Transverse colon (tissue), 4 donors: Measurements from ENCODE around the gene GPR37L1.

Source experiments
- EP300 ChIP-seq: sonication (generic); formaldehyde crosslinking; IDR thresholded peaks from one replicate; pipeline ENCODE4 v1.6.1; 2017; ENCODE audit warnings: antibody characterized with exemption, low read depth
- POLR2A ChIP-seq: fragments of 450-650 bp; IDR thresholded peaks from one replicate; pipeline ENCODE4 v1.6.1; 2016; ENCODE audit warnings: antibody characterized with exemption, mild to moderate bottlenecking, moderate library complexity
- POLR2AphosphoS5 ChIP-seq, 3 donors: sonication (generic); formaldehyde crosslinking; IDR thresholded peaks; one replicate each; pipeline ENCODE4 v1.6.1; 2016; ENCODE audit warnings: antibody characterized with exemption in 3 of 3
- TF ChIP-seq, protein P1 (sequence below), 5 experiments: fragments of 200-600 bp in 3 of 5; fragments of 450-650 bp in 2 of 5; sonication (generic) in 3 of 5; IDR thresholded peaks; 1 replicate in 2 of 5; 2 replicates in 3 of 5; pipeline ENCODE4 v1.5.1; 2016 to 2017; ENCODE audit warnings: antibody characterized with exemption in 5 of 5, inconsistent platforms in 3 of 5, mild to moderate bottlenecking in 2 of 5, moderate library complexity in 1 of 5

DNA sequence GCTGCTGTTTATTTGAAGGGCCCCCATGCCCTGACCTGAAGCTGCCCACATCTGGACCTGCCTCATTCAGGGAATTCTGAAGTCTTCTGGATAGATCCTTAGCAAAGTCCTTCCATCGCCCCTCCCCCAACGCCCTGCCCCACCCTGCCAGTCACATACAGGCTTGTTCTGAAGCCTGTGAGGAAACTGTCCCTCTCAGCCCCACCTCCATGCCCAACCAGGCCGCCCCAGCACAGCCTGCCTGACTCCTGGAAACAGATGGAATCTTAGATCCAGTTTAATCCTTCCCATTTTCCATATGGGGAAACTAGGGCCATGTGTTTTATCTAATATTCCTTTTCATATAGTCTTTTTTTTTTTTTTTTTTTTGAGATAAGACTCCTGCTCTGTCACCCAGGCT is 44.5 kb upstream of the GPR37L1 start:
- TF ChIP-seq, protein P1, sequence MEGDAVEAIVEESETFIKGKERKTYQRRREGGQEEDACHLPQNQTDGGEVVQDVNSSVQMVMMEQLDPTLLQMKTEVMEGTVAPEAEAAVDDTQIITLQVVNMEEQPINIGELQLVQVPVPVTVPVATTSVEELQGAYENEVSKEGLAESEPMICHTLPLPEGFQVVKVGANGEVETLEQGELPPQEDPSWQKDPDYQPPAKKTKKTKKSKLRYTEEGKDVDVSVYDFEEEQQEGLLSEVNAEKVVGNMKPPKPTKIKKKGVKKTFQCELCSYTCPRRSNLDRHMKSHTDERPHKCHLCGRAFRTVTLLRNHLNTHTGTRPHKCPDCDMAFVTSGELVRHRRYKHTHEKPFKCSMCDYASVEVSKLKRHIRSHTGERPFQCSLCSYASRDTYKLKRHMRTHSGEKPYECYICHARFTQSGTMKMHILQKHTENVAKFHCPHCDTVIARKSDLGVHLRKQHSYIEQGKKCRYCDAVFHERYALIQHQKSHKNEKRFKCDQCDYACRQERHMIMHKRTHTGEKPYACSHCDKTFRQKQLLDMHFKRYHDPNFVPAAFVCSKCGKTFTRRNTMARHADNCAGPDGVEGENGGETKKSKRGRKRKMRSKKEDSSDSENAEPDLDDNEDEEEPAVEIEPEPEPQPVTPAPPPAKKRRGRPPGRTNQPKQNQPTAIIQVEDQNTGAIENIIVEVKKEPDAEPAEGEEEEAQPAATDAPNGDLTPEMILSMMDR (IDR thresholded peaks at IDR 0.05): no peak
- TF ChIP-seq POLR2A (no peak), EP300 (no peak), POLR2AphosphoS5 (IDR thresholded peaks at IDR 0.05) (no peak)
